ENCODE data around the gene COPG2.

COPG2 gene

GRCh38 chr7:130492523-130493274 is 175.8 kb downstream of the COPG2 start:
- DNase-seq = no peak

GRCh38 chr7:130491841-130492522 is 176.6 kb downstream of the COPG2 start, which contains the start of gene MEST:
Gene MEST (plus strand): TSS chr7:130492085. CDS start chr7:130492314, 229 bp downstream.
- no peak for DNase-seq

GRCh38 chr7:130490888-130491804 is 177.4 kb downstream of the COPG2 start:
- no peak for DNase-seq

- no peak for DNase-seq
Observed at GRCh38 chr7:130490311-130490791, 178.2 kb downstream of the COPG2 start.

- no peak for DNase-seq
Observed at GRCh38 chr7:130489140-130489983, 179.2 kb downstream of the COPG2 start.

GRCh38 chr7:130488392-130489139 is 180.0 kb downstream of the COPG2 start:
- no peak for DNase-seq

GRCh38 chr7:130486954-130487436 is 181.6 kb downstream of the COPG2 start:
- no peak for DNase-seq

- peak; percentile 42 for DNase-seq
Observed at GRCh38 chr7:130486114-130486953, 182.2 kb downstream of the COPG2 start.

- no peak for DNase-seq
Observed at GRCh38 chr7:130485734-130486113, 182.8 kb downstream of the COPG2 start.

GRCh38 chr7:130483031-130483430 is 185.5 kb downstream of the COPG2 start:
- no peak for DNase-seq

- DNase-seq = no peak
Observed at GRCh38 chr7:130481898-130482297, 186.7 kb downstream of the COPG2 start.

GRCh38 chr7:130479716-130480400 is 188.7 kb downstream of the COPG2 start:
- DNase-seq = no peak

GRCh38 chr7:130478991-130479390 is 189.6 kb downstream of the COPG2 start:
- DNase-seq = no peak

- no peak for DNase-seq
Observed at GRCh38 chr7:130476297-130477150, 192.0 kb downstream of the COPG2 start.

- DNase-seq = no peak
Observed at GRCh38 chr7:130475776-130476175, 192.8 kb downstream of the COPG2 start.

GRCh38 chr7:130473876-130474275 is 194.7 kb downstream of the COPG2 start:
- DNase-seq = no peak

GRCh38 chr7:130473289-130473688 is 195.3 kb downstream of the COPG2 start:
- DNase-seq = no peak

GRCh38 chr7:130471974-130472373 is 196.6 kb downstream of the COPG2 start:
- no peak for DNase-seq

GRCh38 chr7:130468612-130469011 is 199.9 kb downstream of the COPG2 start:
- DNase-seq = no peak
